HepG2 (cell line): ENCODE measurements around the gene POLR3H. TPM values are rescaled to one million over a fixed set of nuclear protein-coding genes. Genes with fewer than 3 reads are reported as not detected.

Experiments
- ATAC-seq: fragments of 200-7000 bp; cut with Tn5 transposase; 3 replicates; pipeline ENCODE4 v1.9.1; 2020; ENCODE audit warnings: mild to moderate bottlenecking, moderate library complexity
- BruUV-seq: library from RNA; stranded (reverse); fragments of 400-500 nt; replicated peaks from 2 replicates; lab custom pipeline; 2021; lab: Mats Ljungman, UMichigan
- CTCF ChIA-PET: fragments of 300-600 bp; formaldehyde crosslinking; extraction: SDS; loops from one replicate; lab custom pipeline; 2021; ENCODE audit warnings: low total read pairs, inconsistent platforms, low intra/inter-chr PET ratio; lab: Yijun Ruan, JAX
- POLR2A ChIA-PET: fragments of 350-600 bp; sonication (Branson Sonifier 250); formaldehyde crosslinking; loops from one replicate; lab custom pipeline; 2020; ENCODE audit warnings: antibody characterized with exemption, inconsistent platforms; lab: Yijun Ruan, JAX
- DNase-seq: peaks from one replicate; pipeline ENCODE4 v3.0.0-alpha.2; 2015; ENCODE audit warnings: low spot score
- FAIRE-seq: peaks from 3 replicates; lab custom pipeline; 2011; peaks lifted over from hg19 to GRCh38; lab: Jason Lieb, UNC
- H2AFZ ChIP-seq: one replicate; pipeline ENCODE4 v1.6.1; 2011; ENCODE audit warnings: low read length, inconsistent platforms
- H3K27ac ChIP-seq: fragments of 300-600 bp; 3 replicates; pipeline ENCODE4 v1.8.0; 2011; ENCODE audit warnings: mixed run types, mild to moderate bottlenecking, mixed read lengths, low read length, inconsistent platforms; ENCODE audit not compliant: insufficient read depth; ENCODE audit errors: extremely low read length
- H3K27me3 ChIP-seq, 2 experiments: fragments of 200-600 bp in 1 of 2; 2 replicates in 1 of 2; 3 replicates in 1 of 2; pipeline versions ENCODE4 v1.6.0 to v1.8.0; 2011; ENCODE audit warnings: low read length in 2 of 2, mild to moderate bottlenecking in 2 of 2, moderate library complexity in 2 of 2, inconsistent platforms in 1 of 2; ENCODE audit not compliant: insufficient read depth in 2 of 2, control insufficient read depth in 1 of 2
- H3K36me3 ChIP-seq, 2 experiments: fragments of 200-600 bp in 1 of 2; replicated peaks in 1 of 2; 2 replicates in 1 of 2; 3 replicates in 1 of 2; pipeline versions ENCODE4 v1.5.1 to v1.8.0; 2011; ENCODE audit warnings: low read length in 2 of 2, inconsistent platforms in 1 of 2; ENCODE audit not compliant: insufficient read depth in 2 of 2, control insufficient read depth in 1 of 2
- H3K4me1 ChIP-seq: 2 replicates; pipeline ENCODE4 v1.5.1; 2012; ENCODE audit warnings: low read length, inconsistent platforms; ENCODE audit not compliant: insufficient read depth
- H3K4me2 ChIP-seq: 2 replicates; pipeline ENCODE4 v1.6.0; 2011; ENCODE audit warnings: low read depth, low read length, inconsistent platforms
- H3K4me3 ChIP-seq, 3 experiments: fragments of 200-600 bp in 1 of 3; sonication (generic), shearing (Covaris generic) in 1 of 3; replicated peaks in 1 of 3; 2 replicates each; pipeline ENCODE4 v1.5.1; 2011 to 2016; ENCODE audit warnings: low read length in 3 of 3, inconsistent platforms in 2 of 3, low read depth in 2 of 3, mild to moderate bottlenecking in 2 of 3, control low read depth in 1 of 3, mixed read lengths in 1 of 3; ENCODE audit not compliant: insufficient read depth in 1 of 3
- H3K79me2 ChIP-seq: one replicate; pipeline ENCODE4 v1.6.1; 2011; ENCODE audit warnings: low read length, inconsistent platforms; ENCODE audit not compliant: insufficient read depth
- H3K9ac ChIP-seq: 2 replicates; pipeline ENCODE4 v1.6.0; 2011; ENCODE audit warnings: mild to moderate bottlenecking, low read depth, low read length, inconsistent platforms; ENCODE audit not compliant: insufficient read depth
- H3K9me3 ChIP-seq: 2 replicates; pipeline ENCODE4 v1.5.1; 2012; ENCODE audit warnings: mild to moderate bottlenecking, low read length
- H4K20me1 ChIP-seq: 2 replicates; pipeline ENCODE4 v1.6.0; 2011; ENCODE audit warnings: inconsistent platforms, mild to moderate bottlenecking, low read length, moderate library complexity; ENCODE audit not compliant: insufficient read depth
- ARHGAP35 ChIP-seq: sonication (generic); formaldehyde crosslinking; IDR thresholded peaks from 2 replicates; pipeline ENCODE4 v1.9.0; 2022; ENCODE audit warnings: mild to moderate bottlenecking, inconsistent platforms, moderate library complexity, missing genetic modification reagents, borderline replicate concordance
- ARNT ChIP-seq: fragments of 450-650 bp; IDR thresholded peaks from 2 replicates; pipeline ENCODE4 v1.6.1; 2017
- ATF7 ChIP-seq, 2 experiments: fragments of 450-650 bp in 1 of 2; sonication (generic) in 1 of 2; formaldehyde crosslinking in 1 of 2; IDR thresholded peaks; 2 replicates each; pipeline versions ENCODE4 v1.4.0 to v1.6.1; 2016 to 2020; ENCODE audit warnings: antibody characterized with exemption in 1 of 2, mild to moderate bottlenecking in 1 of 2, missing genetic modification reagents in 1 of 2
- BCL3 ChIP-seq: sonication (generic); formaldehyde crosslinking; IDR thresholded peaks from 2 replicates; pipeline ENCODE4 v1.5.1; 2020; ENCODE audit warnings: mild to moderate bottlenecking, missing genetic modification reagents, moderate library complexity
- HNRNPUL1 ChIP-seq: fragments of 200-400 bp; formaldehyde crosslinking; IDR thresholded peaks from 2 replicates; pipeline ENCODE4 v1.6.1; 2017; ENCODE audit warnings: low read depth, mild to moderate bottlenecking, low read length, moderate library complexity
- LCORL ChIP-seq, 2 experiments: fragments of 450-650 bp in 1 of 2; sonication (generic) in 1 of 2; formaldehyde crosslinking in 1 of 2; IDR thresholded peaks; 2 replicates each; pipeline versions ENCODE4 v1.5.0 to v1.6.1; 2017 to 2020; ENCODE audit warnings: antibody characterized with exemption in 1 of 2, missing genetic modification reagents in 1 of 2
- SAFB2 ChIP-seq: sonication (generic); formaldehyde crosslinking; IDR thresholded peaks from 2 replicates; pipeline ENCODE4 v1.5.1; 2020; ENCODE audit warnings: missing genetic modification reagents, low read depth, mild to moderate bottlenecking, borderline replicate concordance
- SAP130 ChIP-seq: IDR thresholded peaks from 2 replicates; pipeline ENCODE4 v1.6.1; 2016; ENCODE audit warnings: low read depth
- SMARCE1 ChIP-seq: fragments of 450-650 bp; IDR thresholded peaks from 2 replicates; pipeline ENCODE4 v1.6.1; 2017; ENCODE audit warnings: borderline replicate concordance
- TFE3 ChIP-seq: IDR thresholded peaks from 2 replicates; pipeline ENCODE4 v1.6.1; 2016
- THAP8 ChIP-seq: sonication (generic); formaldehyde crosslinking; IDR thresholded peaks from 2 replicates; pipeline ENCODE4 v1.5.1; 2020; ENCODE audit warnings: missing genetic modification reagents, mild to moderate bottlenecking, borderline replicate concordance
- TOPORS ChIP-seq: sonication (generic); formaldehyde crosslinking; IDR thresholded peaks from 2 replicates; pipeline ENCODE4 v1.8.0; 2023; ENCODE audit warnings: mild to moderate bottlenecking, missing genetic modification reagents
- TP53 ChIP-seq: sonication (generic); formaldehyde crosslinking; conservative IDR thresholded peaks from 2 replicates; pipeline ENCODE4 v1.4.0; 2020; ENCODE audit warnings: missing genetic modification reagents
- YEATS4 ChIP-seq: sonication (generic); formaldehyde crosslinking; IDR thresholded peaks from 2 replicates; pipeline ENCODE4 v1.4.0; 2020; ENCODE audit warnings: missing genetic modification reagents, borderline replicate concordance
- ZFP36L2 ChIP-seq: sonication (generic); formaldehyde crosslinking; IDR thresholded peaks from 2 replicates; pipeline ENCODE4 v1.4.0; 2020; ENCODE audit warnings: missing genetic modification reagents
- ZKSCAN1 ChIP-seq: fragments of 150-350 bp; IDR thresholded peaks from 2 replicates; pipeline ENCODE4 v1.6.1; 2014; ENCODE audit warnings: low read length
- ZNF451 ChIP-seq: sonication (generic); formaldehyde crosslinking; IDR thresholded peaks from 2 replicates; pipeline ENCODE4 v1.5.0; 2020; ENCODE audit warnings: mild to moderate bottlenecking, missing genetic modification reagents
- ZNF569 ChIP-seq: sonication (generic); formaldehyde crosslinking; IDR thresholded peaks from 2 replicates; pipeline ENCODE4 v1.5.0; 2020; ENCODE audit warnings: mild to moderate bottlenecking, missing genetic modification reagents, moderate library complexity, borderline replicate concordance
- ZNF720 ChIP-seq: sonication (generic); formaldehyde crosslinking; IDR thresholded peaks from 2 replicates; pipeline ENCODE4 v1.4.0; 2020; ENCODE audit warnings: missing genetic modification reagents
- WGBS: methylation state at CpG from one replicate; pipeline ENCODE4 v1.1.6; 2017; ENCODE audit warnings: low lambda C conversion rate; 5-methylcytosine and 5-hydroxymethylcytosine counted together
- in situ Hi-C: cut with HindIII; loops from 2 replicates; pipeline ENCODE4 v1.10.0; 2017; ENCODE audit warnings: low pct_unique_long_range_greater_than_20kb; ENCODE audit not compliant: extremely low pct_ligation_motif_present
- intact Hi-C: fragments of 100-400 bp; cut with micrococcal nuclease; formaldehyde crosslinking; loops from one replicate; pipeline ENCODE4 v1.10.0; 2022; ENCODE audit not compliant: unreplicated experiment
- polyA plus RNA-seq, 8 experiments: library from polyadenylated mRNA; depleted of rRNA in 3 of 8; stranded (reverse) in 7 of 8; unstranded in 1 of 8; fragments of >200 nt; fragmentation: Illumina TruSeq in 4 of 8; extraction: Trizol in 4 of 8; gene quantifications; 2 replicates each; pipeline versions ENCODE4 v1.2.1 to v1.2.3, GENCODE V29; 2011 to 2016; ENCODE audit warnings: low read depth in 4 of 8, missing spikeins in 1 of 8, mixed read lengths in 1 of 8; ENCODE audit not compliant: insufficient read depth in 1 of 8
- total RNA-seq, 5 experiments: library from RNA; depleted of rRNA; stranded (reverse); fragments of >200 nt; fragmentation: Illumina TruSeq; extraction: Trizol; gene quantifications; 2 replicates each; pipeline ENCODE4 v1.2.3, GENCODE V29; 2016; ENCODE audit warnings: low read depth in 1 of 5

The POLR3H gene
- total and polyA plus RNA-seq, 2 of the 13 experiments (the other 11 are each of a cell fraction or from before 2014, with no cell fraction given): 10.3 to 28.6 TPM

- TF ChIP-seq BCL3: no peak
- no peak for TF ChIP-seq ZNF451 (CRISPR knock-in tag)
- no peak for TF ChIP-seq SMARCE1
- TF ChIP-seq LCORL (IDR thresholded peaks at IDR 0.05): no peak
- no peak for TF ChIP-seq LCORL (CRISPR knock-in tag; IDR thresholded peaks at IDR 0.05)
Measured at GRCh38 chr22:41518048-41518347, 26.3 kb downstream of the POLR3H start (continued).

GRCh38 chr22:41517172-41518047 lies 26.9 kb downstream of the POLR3H start:
- ChIA-PET POLR2A (interaction anchor here (0.6 to 2.1 kb wide), 3 partner anchors 41 to 69 kb away, joined by 3 to 6 read pairs (median 4); partner anchors contain the start of genes ACO2 and PHF5A), CTCF (interaction anchor here (3.5 kb wide), 1 partner anchor 114 kb away, joined by 37 read pairs; no protein-coding TSS in a partner anchor)
- WGBS: 59% methylated on average over 15 of the region's 22 CpGs
- ATAC-seq (peak; percentile 36), FAIRE-seq (peak; percentile 76), DNase-seq (peak; percentile 27)
- intact Hi-C loops (loop anchor here (2.0 kb wide), 1 partner anchor 115 kb away; no protein-coding TSS in a partner anchor), in situ Hi-C loops (loop anchor here (5.0 kb wide), 1 partner anchor 115 kb away; no protein-coding TSS in a partner anchor)
- Histone ChIP-seq H3K79me2 (no peaks in the 10 kb centered on the region), H3K9ac (no peak overlapping the region), H3K27me3 (no peaks in the 10 kb centered on the region), H3K36me3 (peaks cover 7 to 52% of the 10 kb centered on the region in 2 experiments; a peak in 3 of 5 replicates), H3K4me1 (peaks cover 7% of the 10 kb centered on the region), H3K4me3 (no peak overlapping the region), H3K4me2 (no peak overlapping the region), H3K27ac (no peak overlapping the region), H4K20me1 (no peaks in the 10 kb centered on the region), H2AFZ (no peak overlapping the region), H3K9me3 (no peaks in the 10 kb centered on the region)
- BruUV-seq: no TSS peak
- TF ChIP-seq ZFP36L2 (CRISPR knock-in tag) (no peak), SAP130 (CRISPR knock-in tag) (no peak), THAP8 (CRISPR knock-in tag) (no peak), ARNT (no peak), TP53 (CRISPR knock-in tag) (no peak), SAFB2 (CRISPR knock-in tag) (0 out of 2 replicates have a peak, but pooled peaks have one; percentile 48), YEATS4 (CRISPR knock-in tag) (no peak), HNRNPUL1 (no peak), ARHGAP35 (CRISPR knock-in tag) (no peak), TFE3 (CRISPR knock-in tag) (no peak), ATF7 (IDR thresholded peaks at IDR 0.05) (no peak), ATF7 (CRISPR knock-in tag; IDR thresholded peaks at IDR 0.05) (no peak), ZKSCAN1 (no peak), ZNF720 (CRISPR knock-in tag) (no peak), ZNF569 (CRISPR knock-in tag) (no peak), TOPORS (CRISPR knock-in tag) (no peak)
